Activated naive CD4-positive, alpha-beta T cell treated with anti-CD3 and anti-CD28 coated beads, Interleukin-2, amount 10 ng/mL, durations not matched to agents 7 days and 5 days (primary cell): ENCODE results near the gene RRP12.

Experiments used
- CTCF ChIA-PET: fragments of 350-600 bp; sonication (Branson Sonifier 250); formaldehyde crosslinking; loops from one replicate; lab custom pipeline; 2021; ENCODE audit warnings: antibody characterized with exemption; lab: Charles Lee
- DNase-seq: peaks from one replicate; pipeline ENCODE4 v3.0.0-alpha.2; 2020
- H3K27ac Mint-ChIP-seq: one replicate; pipeline ENCODE4 v1.8.0; 2021; ENCODE audit warnings: mild to moderate bottlenecking, moderate library complexity, mixed read lengths
- H3K27me3 Mint-ChIP-seq: one replicate; pipeline ENCODE4 v1.8.0; 2021; ENCODE audit warnings: mild to moderate bottlenecking, mixed read lengths
- H3K36me3 Mint-ChIP-seq: one replicate; pipeline ENCODE4 v1.8.0; 2021; ENCODE audit warnings: mixed read lengths
- H3K4me1 Mint-ChIP-seq: one replicate; pipeline ENCODE4 v1.8.0; 2021; ENCODE audit warnings: mixed read lengths
- H3K4me3 Mint-ChIP-seq: one replicate; pipeline ENCODE4 v1.8.0; 2021; ENCODE audit warnings: mild to moderate bottlenecking, moderate library complexity, mixed read lengths
- H3K9me3 Mint-ChIP-seq: one replicate; pipeline ENCODE4 v1.8.0; 2021; ENCODE audit warnings: mixed read lengths

The RRP12 gene

GRCh38 chr10:97320480-97321031, 80.6 kb downstream of the RRP12 start:
- Mint-ChIP-seq H3K36me3 (peaks cover 3% of the 10 kb centered on the region), H3K4me3 (peak overlapping the region; percentile 81), H3K9me3 (no peaks in the 10 kb centered on the region), H3K4me1 (peaks cover 27% of the 10 kb centered on the region), H3K27ac (peak overlapping the region; percentile 91), H3K27me3 (peaks cover 20% of the 10 kb centered on the region)
- CTCF ChIA-PET = interaction anchor here (0.9 to 2.6 kb wide), 4 partner anchors 12 to 42 kb away, joined by 3 to 18 read pairs (median 6); no protein-coding TSS in a partner anchor
- peak; percentile 54 for DNase-seq

- CTCF ChIA-PET = interaction anchor here (0.9 to 2.6 kb wide), 4 partner anchors 13 to 41 kb away, joined by 3 to 18 read pairs (median 6); no protein-coding TSS in a partner anchor
- Mint-ChIP-seq H3K27ac (peak overlapping the region; percentile 91), H3K4me1 (peaks cover 27% of the 10 kb centered on the region), H3K9me3 (no peaks in the 10 kb centered on the region), H3K4me3 (peak overlapping the region; percentile 81), H3K36me3 (peaks cover 3% of the 10 kb centered on the region), H3K27me3 (peaks cover 20% of the 10 kb centered on the region)
- peak; percentile 73 for DNase-seq
Measured at GRCh38 chr10:97319671-97320479, 81.3 kb downstream of the RRP12 start.

- Mint-ChIP-seq H3K4me3 (peak within 1 kb of the TSS; percentile 93), H3K36me3 (peaks cover 3% of the 10 kb centered on the region), H3K27me3 (peaks cover 22% of the 10 kb centered on the region), H3K4me1 (peaks cover 27% of the 10 kb centered on the region), H3K9me3 (no peaks in the 10 kb centered on the region), H3K27ac (peak within 1 kb of the TSS; percentile 99)
- DNase-seq = peak; percentile 92
- CTCF ChIA-PET = interaction anchor here (1.1 to 2.6 kb wide), 2 partner anchors 13 to 37 kb away, joined by 4 to 18 read pairs; no protein-coding TSS in a partner anchor
Measured at GRCh38 chr10:97318772-97319651, 82.1 kb downstream of the RRP12 start, which contains the start of gene FRAT1. TSS of gene FRAT1 (plus strand) at chr10:97319271. CDS start at chr10:97319454, 183 bp downstream.

- Mint-ChIP-seq H3K27me3 (peaks cover 22% of the 10 kb centered on the region), H3K27ac (no peak overlapping the region), H3K4me1 (peaks cover 9% of the 10 kb centered on the region), H3K4me3 (no peak overlapping the region), H3K9me3 (no peaks in the 10 kb centered on the region), H3K36me3 (no peaks in the 10 kb centered on the region)
- CTCF ChIA-PET = interaction anchor here (0.9 to 1.4 kb wide), 2 partner anchors 12 to 36 kb away, joined by 3 read pairs; no protein-coding TSS in a partner anchor
- no peak for DNase-seq
Measured at GRCh38 chr10:97314671-97315070, 86.5 kb downstream of the RRP12 start.

- no peak overlapping the region for H3K27ac Mint-ChIP-seq
- no peak overlapping the region for H3K4me3 Mint-ChIP-seq
- H3K4me1 Mint-ChIP-seq = peaks cover under 1% of the 10 kb centered on the region
- CTCF ChIA-PET = no interaction called here
- H3K36me3 Mint-ChIP-seq = no peaks in the 10 kb centered on the region
- no peaks in the 10 kb centered on the region for H3K9me3 Mint-ChIP-seq
- no peak for DNase-seq
- H3K27me3 Mint-ChIP-seq = peaks cover 15% of the 10 kb centered on the region
Measured at GRCh38 chr10:97312897-97313296, 88.2 kb downstream of the RRP12 start.

GRCh38 chr10:97311111-97311626, 90.0 kb downstream of the RRP12 start:
- Mint-ChIP-seq H3K4me3 (no peak overlapping the region), H3K36me3 (no peaks in the 10 kb centered on the region), H3K4me1 (no peaks in the 10 kb centered on the region), H3K9me3 (no peaks in the 10 kb centered on the region), H3K27ac (no peak overlapping the region), H3K27me3 (peaks cover 24% of the 10 kb centered on the region)
- CTCF ChIA-PET = no interaction called here
- DNase-seq = no peak

GRCh38 chr10:97307866-97308780, 93.0 kb downstream of the RRP12 start:
- Mint-ChIP-seq H3K4me1 (no peaks in the 10 kb centered on the region), H3K27ac (no peak overlapping the region), H3K27me3 (peaks cover 21% of the 10 kb centered on the region), H3K9me3 (no peaks in the 10 kb centered on the region), H3K36me3 (no peaks in the 10 kb centered on the region), H3K4me3 (no peak overlapping the region)
- CTCF ChIA-PET = no interaction called here
- DNase-seq = no peak

GRCh38 chr10:97307441-97307840, 93.7 kb downstream of the RRP12 start:
- Mint-ChIP-seq H3K9me3 (no peaks in the 10 kb centered on the region), H3K27ac (no peak overlapping the region), H3K4me1 (no peaks in the 10 kb centered on the region), H3K27me3 (peaks cover 21% of the 10 kb centered on the region), H3K4me3 (no peak overlapping the region), H3K36me3 (no peaks in the 10 kb centered on the region)
- no peak for DNase-seq
- CTCF ChIA-PET = no interaction called here
